GM23338 (cell line): ENCODE results near the gene PDE3B. TPM values are rescaled to one million over a fixed set of nuclear protein-coding genes. Genes with fewer than 3 reads are reported as not detected.
"Not testable (repeated sequence)": the region's sequence is repeated elsewhere in the genome, so short reads cannot be mapped to it uniquely, and the experiment has no call there.

ENCODE experiments used
- ATAC-seq: fragments of 200-7000 bp; cut with Tn5 transposase; 3 replicates; pipeline ENCODE4 v1.9.1; 2020
- DNase-seq: peaks from one replicate; pipeline ENCODE4 v3.0.0-alpha.2; 2015; ENCODE audit warnings: low spot score
- H2AFZ ChIP-seq: fragments of 200-600 bp; sonication (generic); 2 replicates; pipeline ENCODE4 v1.8.0; 2016; ENCODE audit warnings: antibody characterized with exemption, mild to moderate bottlenecking, moderate library complexity
- H3F3A ChIP-seq: fragments of 200-600 bp; sonication (generic); replicated peaks from 2 replicates; pipeline ENCODE4 v1.8.0; 2017; ENCODE audit warnings: antibody characterized with exemption, mixed run types, low read depth
- H3K27ac ChIP-seq: fragments of 200-600 bp; sonication (generic); 2 replicates; pipeline ENCODE4 v1.6.1; 2016; ENCODE audit warnings: low read depth
- H3K27me3 ChIP-seq: fragments of 200-600 bp; sonication (generic); 2 replicates; pipeline ENCODE4 v1.8.0; 2016; ENCODE audit warnings: mild to moderate bottlenecking, mixed run types, moderate library complexity; ENCODE audit not compliant: insufficient read depth
- H3K36me3 ChIP-seq: fragments of 200-600 bp; sonication (generic); 2 replicates; pipeline ENCODE4 v1.8.0; 2016; ENCODE audit warnings: mild to moderate bottlenecking; ENCODE audit not compliant: insufficient read depth
- H3K4me1 ChIP-seq: fragments of 200-600 bp; sonication (generic); 2 replicates; pipeline ENCODE4 v1.8.0; 2016; ENCODE audit warnings: mild to moderate bottlenecking, moderate library complexity; ENCODE audit not compliant: insufficient read depth
- H3K4me2 ChIP-seq: fragments of 200-600 bp; sonication (generic); 2 replicates; pipeline ENCODE4 v1.7.1; 2017; ENCODE audit warnings: mixed run types
- H3K4me3 ChIP-seq: fragments of 200-600 bp; sonication (generic); 2 replicates; pipeline ENCODE4 v1.6.1; 2016; ENCODE audit warnings: mixed run types
- H3K79me2 ChIP-seq: fragments of 200-600 bp; sonication (generic); replicated peaks from 2 replicates; pipeline ENCODE4 v1.8.0; 2017; ENCODE audit warnings: mild to moderate bottlenecking; ENCODE audit not compliant: insufficient read depth
- H3K9me2 ChIP-seq: fragments of 200-600 bp; sonication (generic); 2 replicates; pipeline ENCODE4 v1.8.0; 2017; ENCODE audit not compliant: insufficient read depth
- H4K20me1 ChIP-seq: fragments of 200-600 bp; sonication (generic); replicated peaks from 2 replicates; pipeline ENCODE4 v1.8.0; 2017; ENCODE audit warnings: mild to moderate bottlenecking; ENCODE audit not compliant: insufficient read depth
- H3K27ac Mint-ChIP-seq: 2 replicates; pipeline ENCODE4 v1.8.0; 2020; ENCODE audit warnings: inconsistent platforms, mild to moderate bottlenecking, moderate library complexity, mixed read lengths
- H3K27me3 Mint-ChIP-seq: 3 replicates; pipeline ENCODE4 v1.8.0; 2022; ENCODE audit warnings: low read depth, mild to moderate bottlenecking, moderate library complexity, mixed read lengths, inconsistent platforms; ENCODE audit not compliant: insufficient read depth, poor library complexity
- H3K36me3 Mint-ChIP-seq: 3 replicates; pipeline ENCODE4 v1.8.0; 2021; ENCODE audit warnings: low read depth, mild to moderate bottlenecking, inconsistent platforms, moderate library complexity, mixed read lengths
- H3K4me1 Mint-ChIP-seq: 3 replicates; pipeline ENCODE4 v1.8.0; 2020; ENCODE audit warnings: mild to moderate bottlenecking, inconsistent platforms, mixed read lengths
- H3K4me3 Mint-ChIP-seq: 3 replicates; pipeline ENCODE4 v1.8.0; 2021; ENCODE audit warnings: moderate library complexity, mild to moderate bottlenecking, inconsistent platforms, mixed read lengths
- H3K9me3 Mint-ChIP-seq: 3 replicates; pipeline ENCODE4 v1.8.0; 2020; ENCODE audit warnings: moderate library complexity, mild to moderate bottlenecking, inconsistent platforms, mixed read lengths
- EZH2phosphoT487 ChIP-seq: fragments of 200-600 bp; sonication (generic); IDR thresholded peaks from one replicate; pipeline ENCODE4 v1.8.1; 2018; ENCODE audit warnings: antibody characterized with exemption; ENCODE audit not compliant: unreplicated experiment
- NANOG ChIP-seq: IDR thresholded peaks from 2 replicates; pipeline ENCODE4 v1.6.1; 2016; ENCODE audit warnings: antibody characterized with exemption, borderline replicate concordance
- POLR2AphosphoS5 ChIP-seq: IDR thresholded peaks from 2 replicates; pipeline ENCODE4 v1.6.1; 2016; ENCODE audit warnings: antibody characterized with exemption, low read depth
- STAT1 ChIP-seq: IDR thresholded peaks from one replicate; pipeline ENCODE4 v1.6.1; 2016; ENCODE audit warnings: antibody characterized with exemption; ENCODE audit not compliant: unreplicated experiment
- ZNF114 ChIP-seq: fragments of 250-450 bp; sonication (Bioruptor Pico); IDR thresholded peaks from 2 replicates; pipeline ENCODE4 v1.5.0; 2020; ENCODE audit warnings: mild to moderate bottlenecking, moderate library complexity
- ZNF331 ChIP-seq: fragments of 250-450 bp; sonication (Bioruptor Pico); IDR thresholded peaks from 2 replicates; pipeline ENCODE4 v1.5.0; 2020; ENCODE audit warnings: low read depth, mild to moderate bottlenecking, moderate library complexity
- polyA plus RNA-seq: library from polyadenylated mRNA; unstranded; fragments of >200 nt; fragmentation: Nextera tagmentation; extraction: Ambion mirVana; gene quantifications from 2 replicates; pipeline ENCODE4 v1.2.1, GENCODE V29; 2016
- total RNA-seq: library from RNA; depleted of rRNA; stranded (reverse); fragments of >200 nt; shearing (Covaris generic); gene quantifications from 2 replicates; pipeline ENCODE4 v1.2.3, GENCODE V29; 2014
- TF ChIP-seq, protein P1 (sequence below): fragments of 250-450 bp; sonication (Bioruptor Pico); IDR thresholded peaks from 2 replicates; pipeline ENCODE4 v1.5.0; 2020; ENCODE audit warnings: mild to moderate bottlenecking, moderate library complexity
- TF ChIP-seq, protein P2 (sequence below): IDR thresholded peaks from 2 replicates; pipeline ENCODE4 v1.6.1; 2016; ENCODE audit warnings: antibody characterized with exemption
- TF ChIP-seq, protein P3 (sequence below), 2 experiments: fragments of 200-600 bp in 1 of 2; sonication (generic) in 1 of 2; conservative IDR thresholded peaks; 2 replicates each; pipeline versions ENCODE4 v1.5.1 to v1.6.1; 2016 to 2017; ENCODE audit warnings: antibody characterized with exemption in 2 of 2, low read depth in 2 of 2, mild to moderate bottlenecking in 2 of 2, moderate library complexity in 1 of 2

PDE3B gene
- total and polyA plus RNA-seq, 2 experiments from 2014 or later, result 4.3 to 21.3 TPM

DNA sequence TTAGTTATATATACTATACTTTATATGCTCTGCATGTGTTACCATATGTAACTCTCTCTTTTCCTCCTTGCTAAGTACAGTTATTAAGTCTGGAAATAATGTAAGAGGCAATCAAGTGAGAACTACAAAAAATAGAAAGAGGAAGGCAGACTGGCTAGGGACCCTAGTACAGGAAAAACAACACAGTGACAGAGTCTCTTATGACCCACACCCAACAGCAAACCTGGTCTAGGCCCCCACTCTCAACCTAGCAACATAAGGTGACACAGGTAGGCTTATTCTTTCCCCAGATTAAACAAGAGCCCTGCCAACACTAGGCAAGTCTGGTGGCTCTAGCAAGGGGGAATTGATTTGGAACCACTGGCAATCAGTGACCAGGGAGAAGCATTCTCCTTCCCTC, 132.3 kb downstream of the PDE3B start (continued):
- TF ChIP-seq, protein P1, sequence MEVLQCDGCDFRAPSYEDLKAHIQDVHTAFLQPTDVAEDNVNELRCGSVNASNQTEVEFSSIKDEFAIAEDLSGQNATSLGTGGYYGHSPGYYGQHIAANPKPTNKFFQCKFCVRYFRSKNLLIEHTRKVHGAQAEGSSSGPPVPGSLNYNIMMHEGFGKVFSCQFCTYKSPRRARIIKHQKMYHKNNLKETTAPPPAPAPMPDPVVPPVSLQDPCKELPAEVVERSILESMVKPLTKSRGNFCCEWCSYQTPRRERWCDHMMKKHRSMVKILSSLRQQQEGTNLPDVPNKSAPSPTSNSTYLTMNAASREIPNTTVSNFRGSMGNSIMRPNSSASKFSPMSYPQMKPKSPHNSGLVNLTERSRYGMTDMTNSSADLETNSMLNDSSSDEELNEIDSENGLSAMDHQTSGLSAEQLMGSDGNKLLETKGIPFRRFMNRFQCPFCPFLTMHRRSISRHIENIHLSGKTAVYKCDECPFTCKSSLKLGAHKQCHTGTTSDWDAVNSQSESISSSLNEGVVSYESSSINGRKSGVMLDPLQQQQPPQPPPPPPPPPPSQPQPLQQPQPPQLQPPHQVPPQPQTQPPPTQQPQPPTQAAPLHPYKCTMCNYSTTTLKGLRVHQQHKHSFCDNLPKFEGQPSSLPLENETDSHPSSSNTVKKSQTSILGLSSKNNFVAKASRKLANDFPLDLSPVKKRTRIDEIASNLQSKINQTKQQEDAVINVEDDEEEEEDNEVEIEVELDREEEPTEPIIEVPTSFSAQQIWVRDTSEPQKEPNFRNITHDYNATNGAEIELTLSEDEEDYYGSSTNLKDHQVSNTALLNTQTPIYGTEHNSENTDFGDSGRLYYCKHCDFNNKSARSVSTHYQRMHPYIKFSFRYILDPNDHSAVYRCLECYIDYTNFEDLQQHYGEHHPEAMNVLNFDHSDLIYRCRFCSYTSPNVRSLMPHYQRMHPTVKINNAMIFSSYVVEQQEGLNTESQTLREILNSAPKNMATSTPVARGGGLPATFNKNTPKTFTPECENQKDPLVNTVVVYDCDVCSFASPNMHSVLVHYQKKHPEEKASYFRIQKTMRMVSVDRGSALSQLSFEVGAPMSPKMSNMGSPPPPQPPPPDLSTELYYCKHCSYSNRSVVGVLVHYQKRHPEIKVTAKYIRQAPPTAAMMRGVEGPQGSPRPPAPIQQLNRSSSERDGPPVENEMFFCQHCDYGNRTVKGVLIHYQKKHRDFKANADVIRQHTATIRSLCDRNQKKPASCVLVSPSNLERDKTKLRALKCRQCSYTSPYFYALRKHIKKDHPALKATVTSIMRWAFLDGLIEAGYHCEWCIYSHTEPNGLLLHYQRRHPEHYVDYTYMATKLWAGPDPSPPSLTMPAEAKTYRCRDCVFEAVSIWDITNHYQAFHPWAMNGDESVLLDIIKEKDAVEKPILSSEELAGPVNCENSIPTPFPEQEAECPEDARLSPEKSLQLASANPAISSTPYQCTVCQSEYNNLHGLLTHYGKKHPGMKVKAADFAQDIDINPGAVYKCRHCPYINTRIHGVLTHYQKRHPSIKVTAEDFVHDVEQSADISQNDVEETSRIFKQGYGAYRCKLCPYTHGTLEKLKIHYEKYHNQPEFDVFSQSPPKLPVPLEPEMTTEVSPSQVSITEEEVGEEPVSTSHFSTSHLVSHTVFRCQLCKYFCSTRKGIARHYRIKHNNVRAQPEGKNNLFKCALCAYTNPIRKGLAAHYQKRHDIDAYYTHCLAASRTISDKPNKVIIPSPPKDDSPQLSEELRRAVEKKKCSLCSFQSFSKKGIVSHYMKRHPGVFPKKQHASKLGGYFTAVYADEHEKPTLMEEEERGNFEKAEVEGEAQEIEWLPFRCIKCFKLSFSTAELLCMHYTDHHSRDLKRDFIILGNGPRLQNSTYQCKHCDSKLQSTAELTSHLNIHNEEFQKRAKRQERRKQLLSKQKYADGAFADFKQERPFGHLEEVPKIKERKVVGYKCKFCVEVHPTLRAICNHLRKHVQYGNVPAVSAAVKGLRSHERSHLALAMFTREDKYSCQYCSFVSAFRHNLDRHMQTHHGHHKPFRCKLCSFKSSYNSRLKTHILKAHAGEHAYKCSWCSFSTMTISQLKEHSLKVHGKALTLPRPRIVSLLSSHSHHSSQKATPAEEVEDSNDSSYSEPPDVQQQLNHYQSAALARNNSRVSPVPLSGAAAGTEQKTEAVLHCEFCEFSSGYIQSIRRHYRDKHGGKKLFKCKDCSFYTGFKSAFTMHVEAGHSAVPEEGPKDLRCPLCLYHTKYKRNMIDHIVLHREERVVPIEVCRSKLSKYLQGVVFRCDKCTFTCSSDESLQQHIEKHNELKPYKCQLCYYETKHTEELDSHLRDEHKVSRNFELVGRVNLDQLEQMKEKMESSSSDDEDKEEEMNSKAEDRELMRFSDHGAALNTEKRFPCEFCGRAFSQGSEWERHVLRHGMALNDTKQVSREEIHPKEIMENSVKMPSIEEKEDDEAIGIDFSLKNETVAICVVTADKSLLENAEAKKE (CRISPR knock-in tag), result no peak

DNA sequence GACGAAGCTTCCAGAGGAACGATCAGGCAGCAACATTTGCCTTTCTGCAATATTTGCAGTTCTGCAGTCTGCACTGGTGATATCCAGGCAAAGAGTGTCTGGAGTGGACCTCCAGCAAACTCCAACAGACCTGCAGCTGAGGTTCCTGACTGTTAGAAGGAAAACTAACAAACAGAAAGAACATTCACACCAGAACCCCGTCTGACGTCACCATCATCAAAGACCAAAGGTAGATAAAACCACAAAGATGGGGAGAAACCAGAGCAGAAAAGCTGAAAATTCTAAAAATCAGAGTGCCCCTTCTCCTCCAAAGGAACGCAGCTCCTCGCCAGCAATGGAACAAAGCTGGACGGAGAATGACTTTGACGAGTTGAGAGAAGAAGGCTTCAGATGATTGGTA, 134.9 kb downstream of the PDE3B start:
- ATAC-seq, H3K4me3 Mint-ChIP-seq, H3K9me2 ChIP-seq, H3K27ac Mint-ChIP-seq, H3K27ac ChIP-seq, H3K79me2 ChIP-seq, H3K36me3 ChIP-seq, H3F3A ChIP-seq, H3K4me2 ChIP-seq, H3K27me3 Mint-ChIP-seq, H4K20me1 ChIP-seq, DNase-seq, H3K27me3 ChIP-seq, H3K4me1 ChIP-seq, H3K4me3 ChIP-seq, H2AFZ ChIP-seq: not testable (repeated sequence)
- Mint-ChIP-seq H3K4me1 (peaks cover 12% of the 10 kb centered on the region), H3K9me3 (peaks cover 26% of the 10 kb centered on the region), H3K36me3 (peaks cover 33% of the 10 kb centered on the region)

DNA sequence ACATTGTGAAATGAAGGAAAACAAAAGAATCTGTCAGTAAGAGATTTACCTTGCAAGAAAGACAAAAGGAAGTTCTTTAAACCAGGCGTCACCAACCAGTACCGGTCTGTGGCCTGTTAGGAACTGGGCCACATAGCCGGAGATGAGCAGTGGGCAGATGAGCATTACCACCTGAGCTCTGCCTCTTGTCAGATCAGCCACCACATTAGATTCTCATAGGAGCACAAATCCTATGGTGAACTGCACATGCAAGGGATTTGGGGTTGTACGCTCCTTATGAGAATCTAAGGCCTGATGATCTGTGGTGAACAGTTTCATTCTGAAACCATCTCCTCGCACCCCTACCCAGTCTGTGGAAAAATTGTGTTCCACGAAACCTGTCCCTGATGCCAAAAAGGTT, 140.2 kb downstream of the PDE3B start:
- no peak for ATAC-seq
- no peaks in the 10 kb centered on the region for H3K9me2 ChIP-seq
- H3K4me3 ChIP-seq, result no peak overlapping the region
- H3K27me3 ChIP-seq, result no peaks in the 10 kb centered on the region
- Mint-ChIP-seq H3K4me3 (no peak overlapping the region), H3K27ac (no peak overlapping the region), H3K9me3 (peaks cover 17% of the 10 kb centered on the region), H3K4me1 (no peaks in the 10 kb centered on the region), H3K27me3 (peaks cover 3% of the 10 kb centered on the region), H3K36me3 (peaks cover 15% of the 10 kb centered on the region; the same call in 2 of the 3 replicates)
- H2AFZ ChIP-seq, result no peak overlapping the region
- no peak for DNase-seq
- no peak overlapping the region for H3K4me2 ChIP-seq
- no peaks in the 10 kb centered on the region for H4K20me1 ChIP-seq
- H3F3A ChIP-seq, result no peaks in the 10 kb centered on the region
- H3K4me1 ChIP-seq, result no peaks in the 10 kb centered on the region
- no peaks in the 10 kb centered on the region for H3K79me2 ChIP-seq
- no peak overlapping the region for H3K27ac ChIP-seq
- no peaks in the 10 kb centered on the region for H3K36me3 ChIP-seq
- TF ChIP-seq STAT1 (no peak), POLR2AphosphoS5 (no peak), ZNF114 (CRISPR knock-in tag) (no peak), NANOG (no peak), EZH2phosphoT487 (no peak), ZNF331 (CRISPR knock-in tag) (no peak)
- TF ChIP-seq, protein P2, sequence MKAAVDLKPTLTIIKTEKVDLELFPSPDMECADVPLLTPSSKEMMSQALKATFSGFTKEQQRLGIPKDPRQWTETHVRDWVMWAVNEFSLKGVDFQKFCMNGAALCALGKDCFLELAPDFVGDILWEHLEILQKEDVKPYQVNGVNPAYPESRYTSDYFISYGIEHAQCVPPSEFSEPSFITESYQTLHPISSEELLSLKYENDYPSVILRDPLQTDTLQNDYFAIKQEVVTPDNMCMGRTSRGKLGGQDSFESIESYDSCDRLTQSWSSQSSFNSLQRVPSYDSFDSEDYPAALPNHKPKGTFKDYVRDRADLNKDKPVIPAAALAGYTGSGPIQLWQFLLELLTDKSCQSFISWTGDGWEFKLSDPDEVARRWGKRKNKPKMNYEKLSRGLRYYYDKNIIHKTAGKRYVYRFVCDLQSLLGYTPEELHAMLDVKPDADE, result no peak
- TF ChIP-seq, protein P3, sequence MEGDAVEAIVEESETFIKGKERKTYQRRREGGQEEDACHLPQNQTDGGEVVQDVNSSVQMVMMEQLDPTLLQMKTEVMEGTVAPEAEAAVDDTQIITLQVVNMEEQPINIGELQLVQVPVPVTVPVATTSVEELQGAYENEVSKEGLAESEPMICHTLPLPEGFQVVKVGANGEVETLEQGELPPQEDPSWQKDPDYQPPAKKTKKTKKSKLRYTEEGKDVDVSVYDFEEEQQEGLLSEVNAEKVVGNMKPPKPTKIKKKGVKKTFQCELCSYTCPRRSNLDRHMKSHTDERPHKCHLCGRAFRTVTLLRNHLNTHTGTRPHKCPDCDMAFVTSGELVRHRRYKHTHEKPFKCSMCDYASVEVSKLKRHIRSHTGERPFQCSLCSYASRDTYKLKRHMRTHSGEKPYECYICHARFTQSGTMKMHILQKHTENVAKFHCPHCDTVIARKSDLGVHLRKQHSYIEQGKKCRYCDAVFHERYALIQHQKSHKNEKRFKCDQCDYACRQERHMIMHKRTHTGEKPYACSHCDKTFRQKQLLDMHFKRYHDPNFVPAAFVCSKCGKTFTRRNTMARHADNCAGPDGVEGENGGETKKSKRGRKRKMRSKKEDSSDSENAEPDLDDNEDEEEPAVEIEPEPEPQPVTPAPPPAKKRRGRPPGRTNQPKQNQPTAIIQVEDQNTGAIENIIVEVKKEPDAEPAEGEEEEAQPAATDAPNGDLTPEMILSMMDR (conservative IDR thresholded peaks at IDR 0.05; ENCODE audit: low read depth in 2 of 2), result no peak
